CD4-positive, alpha-beta T cell treated with Interleukin-17A for 4 hours (primary cell): ENCODE measurements around the gene ITPA.
A peak's percentile ranks its signal among the peaks of the same experiment; 100 is the strongest.
"Not testable (repeated sequence)": the region's sequence is repeated elsewhere in the genome, so short reads cannot be mapped to it uniquely, and the experiment has no call there.

Experiments used
- DNase-seq: peaks from one replicate; pipeline ENCODE4 v3.0.0-alpha.2; 2020; ENCODE audit warnings: mixed read lengths

The ITPA gene

GRCh38 chr20:3202965-3203314, 6.4 kb upstream of the ITPA start:
- DNase-seq = no peak

GRCh38 chr20:3203315-3204123, 5.8 kb upstream of the ITPA start:
- peak; percentile 33 for DNase-seq

- peak; percentile 94 for DNase-seq
These were observed 5.0 kb upstream of the ITPA start, which contains the start of gene DDRGK1 for GRCh38 chr20:3204124-3204794. DDRGK1 (minus strand) TSS chr20:3204682; CDS start chr20:3204627, 55 bp downstream.

- no peak for DNase-seq
These were observed 477 bp upstream of the ITPA start for GRCh38 chr20:3208786-3209256.

DNA sequence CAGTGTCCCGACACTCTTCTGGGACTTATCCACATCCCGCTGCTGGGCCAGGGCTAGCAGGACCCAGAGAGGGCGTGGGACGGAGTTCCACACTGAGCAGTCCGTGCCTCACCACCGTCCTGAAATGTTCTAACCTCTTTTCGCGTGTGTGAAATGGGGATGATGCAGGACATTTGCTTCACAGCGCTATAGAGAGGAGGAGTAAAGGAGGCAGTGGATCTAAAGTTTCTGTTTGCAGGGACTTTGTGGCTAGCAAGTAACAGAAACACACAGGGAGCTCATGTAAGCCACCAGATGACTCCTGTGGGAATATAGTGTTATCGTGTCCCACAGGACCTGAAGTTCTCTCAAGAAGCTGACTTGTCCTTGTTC, 634 bp downstream of the ITPA start:
- DNase-seq = no peak

DNA sequence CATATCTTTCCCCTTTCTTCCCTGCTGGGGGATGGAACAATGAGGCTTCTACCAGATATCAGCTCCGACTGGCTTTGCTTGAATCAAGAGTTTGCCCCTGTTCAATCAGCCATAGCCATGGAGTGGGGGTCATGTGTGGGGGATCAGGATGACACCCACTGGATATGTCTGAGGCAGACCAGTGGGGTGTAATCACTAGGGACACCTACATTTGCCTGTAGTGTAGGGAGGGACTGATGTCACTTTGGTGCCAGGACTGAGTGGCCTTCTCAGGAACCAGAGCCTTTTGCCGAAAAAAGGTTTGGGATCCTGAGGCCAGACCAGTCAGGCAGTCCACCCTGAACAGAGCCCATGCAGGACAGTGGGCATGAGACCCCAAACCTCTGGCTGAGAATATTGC, 1.0 kb downstream of the ITPA start:
- no peak for DNase-seq

GRCh38 chr20:3213226-3213625, 3.9 kb downstream of the ITPA start:
- no peak for DNase-seq

DNA sequence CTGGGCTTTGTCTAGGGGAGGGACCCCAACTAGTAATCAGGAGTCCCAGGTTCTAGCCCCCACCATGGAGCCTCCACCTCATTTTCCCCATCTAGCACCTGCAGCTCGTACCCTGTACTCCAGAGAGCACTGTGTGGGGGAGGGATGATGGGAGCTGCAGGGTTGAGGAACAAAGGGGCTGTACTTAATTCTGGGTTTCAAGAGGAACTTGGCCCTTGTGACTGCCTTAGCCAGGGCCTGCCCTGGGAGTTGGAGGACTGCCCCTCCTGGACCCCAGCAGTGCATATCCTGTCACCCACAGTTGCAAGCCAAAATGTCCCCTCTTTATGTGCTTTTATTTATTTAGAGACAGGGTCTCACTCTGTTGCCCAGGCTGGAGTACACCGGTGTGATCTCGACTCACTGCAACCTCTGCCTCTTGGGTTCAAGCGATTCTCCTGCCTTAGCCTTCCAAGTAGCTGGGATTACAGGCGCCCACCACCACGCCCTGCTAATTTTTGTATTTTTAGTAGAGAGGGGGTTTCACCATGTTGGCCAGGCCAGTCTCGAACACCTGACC, 6.1 kb downstream of the ITPA start:
- not testable (repeated sequence) for DNase-seq

GRCh38 chr20:3218307-3218988, 9.2 kb downstream of the ITPA start:
- DNase-seq = peak; percentile 80

DNA sequence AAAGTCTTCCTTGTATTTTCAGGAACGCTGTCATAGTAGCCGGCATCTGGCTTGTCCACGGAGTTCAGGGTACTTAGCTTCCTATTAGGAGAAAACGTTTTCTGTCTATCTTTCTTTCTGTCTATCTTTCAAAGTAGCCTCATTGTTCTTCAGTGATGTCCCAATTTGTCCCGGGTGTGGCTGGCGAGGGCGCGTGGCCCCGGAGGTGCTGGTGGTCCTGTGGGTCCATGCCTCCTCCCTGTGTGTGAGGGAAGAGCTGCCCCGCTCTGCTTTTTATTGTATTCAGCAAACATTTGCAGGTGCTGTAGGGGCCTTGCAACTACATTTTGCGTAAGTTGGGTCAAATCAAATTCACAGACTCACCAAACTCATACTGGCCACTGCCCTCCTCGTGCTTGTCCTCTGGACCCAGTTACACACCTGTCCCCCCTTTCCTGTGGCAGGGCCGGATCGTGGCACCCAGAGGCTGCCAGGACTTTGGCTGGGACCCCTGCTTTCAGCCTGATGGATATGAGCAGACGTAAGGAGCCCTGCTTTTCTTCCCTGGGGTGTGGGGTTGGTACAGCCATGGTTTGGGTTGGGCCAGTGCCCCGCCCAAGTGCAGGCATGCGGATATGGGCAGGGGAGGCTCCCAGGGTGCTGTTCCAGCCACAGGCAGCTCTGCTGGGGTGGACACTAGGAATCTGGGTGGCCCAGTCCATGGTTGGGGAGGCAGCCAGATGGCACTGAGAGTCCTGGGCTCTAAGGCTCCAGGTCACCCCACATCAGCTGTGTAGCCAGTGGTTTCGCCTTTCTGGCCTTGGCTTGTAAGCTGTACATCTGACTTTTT, 12.3 kb downstream of the ITPA start:
- no peak for DNase-seq

GRCh38 chr20:3222635-3223600, 13.6 kb downstream of the ITPA start:
- peak; percentile 68 for DNase-seq

DNA sequence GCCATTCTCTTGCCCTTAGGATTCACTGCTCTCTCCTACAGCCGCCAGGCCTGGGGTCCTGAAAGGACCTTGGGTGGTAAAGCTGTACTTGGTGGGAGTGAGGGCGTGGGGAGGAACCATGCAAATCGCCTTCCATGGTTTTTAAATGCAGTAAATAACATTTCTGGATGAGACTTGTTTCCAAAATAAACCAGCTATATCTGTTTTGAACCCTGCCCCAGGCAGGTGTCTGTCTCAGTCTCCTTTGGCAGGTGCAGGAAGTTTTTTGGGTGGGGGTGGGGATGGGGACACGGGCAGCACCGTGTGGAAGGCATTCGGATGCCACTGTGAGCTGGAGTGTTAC, 14.3 kb downstream of the ITPA start:
- DNase-seq = no peak

DNA sequence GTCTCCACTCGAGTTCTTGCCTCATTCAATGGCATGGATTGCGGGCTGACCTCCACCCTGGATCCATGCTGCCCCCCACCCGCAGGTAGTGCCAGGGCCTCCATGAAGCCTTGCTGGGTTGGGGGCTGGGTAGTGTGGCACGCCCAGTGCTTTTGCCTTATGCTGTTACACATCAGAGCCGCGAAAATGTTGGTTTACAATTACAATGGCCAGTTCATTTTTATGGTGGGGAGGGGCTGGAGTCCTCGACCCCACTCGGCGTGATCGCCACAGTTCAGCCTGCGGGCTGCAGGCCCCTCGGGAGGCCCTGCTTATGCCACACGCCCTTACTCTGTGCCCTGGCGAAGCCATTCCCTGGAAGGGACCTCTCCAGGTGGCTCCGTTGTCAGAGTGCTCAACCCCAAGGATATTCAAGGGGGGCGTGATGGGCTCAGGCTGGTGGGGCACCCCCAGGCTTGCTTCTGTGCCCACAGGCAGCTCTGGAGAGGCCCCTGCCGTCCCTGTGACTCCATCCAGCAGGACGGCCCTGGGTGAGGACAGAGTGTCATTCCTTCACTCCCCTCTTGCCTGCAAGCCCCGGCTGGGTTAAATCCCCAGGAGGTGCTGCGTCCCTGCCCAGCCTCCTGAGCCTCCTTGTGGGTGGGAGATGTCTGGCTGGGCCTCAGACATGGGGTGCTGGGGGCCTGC, 14.8 kb downstream of the ITPA start:
- DNase-seq = no peak

DNA sequence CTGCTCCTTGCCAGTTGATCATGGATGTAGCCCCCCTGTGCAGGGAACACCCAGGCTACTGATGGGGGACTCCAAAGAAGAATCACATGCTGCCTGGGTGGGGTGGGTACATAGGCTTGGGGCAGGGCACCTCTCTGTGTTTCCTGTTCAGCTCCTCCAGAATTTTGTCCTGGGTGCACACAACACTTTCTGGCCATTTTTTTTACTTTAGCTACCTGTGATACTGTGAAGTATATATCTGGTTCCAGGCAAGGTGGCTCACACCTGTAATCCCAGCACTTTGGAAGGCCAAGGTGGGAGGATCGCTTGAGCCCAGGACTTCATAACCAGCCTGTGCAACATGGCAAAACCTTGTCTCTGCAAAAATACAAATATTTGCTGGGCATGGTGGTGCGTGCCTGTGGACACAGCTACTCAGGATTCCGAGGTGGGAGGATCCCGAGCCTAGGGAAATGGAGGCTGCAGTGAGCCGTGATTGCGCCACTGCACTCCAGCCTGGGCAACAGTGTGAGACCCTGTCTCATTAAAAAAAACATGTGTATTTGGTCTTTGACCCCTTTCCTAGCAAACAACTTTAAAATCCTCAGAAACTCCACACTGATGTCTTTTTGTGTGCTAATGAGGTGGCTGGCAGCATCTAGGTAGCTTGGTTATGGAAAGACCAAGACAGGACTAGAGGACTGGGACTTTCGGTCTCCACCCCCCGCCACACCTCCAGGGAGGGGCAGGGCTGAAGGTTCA, 15.6 kb downstream of the ITPA start:
- DNase-seq = no peak

GRCh38 chr20:3226093-3226492, 16.8 kb downstream of the ITPA start:
- DNase-seq = no peak

- no peak for DNase-seq
These were observed 17.6 kb downstream of the ITPA start for GRCh38 chr20:3226864-3227263.

GRCh38 chr20:3227506-3227905, 18.2 kb downstream of the ITPA start:
- DNase-seq = no peak

DNA sequence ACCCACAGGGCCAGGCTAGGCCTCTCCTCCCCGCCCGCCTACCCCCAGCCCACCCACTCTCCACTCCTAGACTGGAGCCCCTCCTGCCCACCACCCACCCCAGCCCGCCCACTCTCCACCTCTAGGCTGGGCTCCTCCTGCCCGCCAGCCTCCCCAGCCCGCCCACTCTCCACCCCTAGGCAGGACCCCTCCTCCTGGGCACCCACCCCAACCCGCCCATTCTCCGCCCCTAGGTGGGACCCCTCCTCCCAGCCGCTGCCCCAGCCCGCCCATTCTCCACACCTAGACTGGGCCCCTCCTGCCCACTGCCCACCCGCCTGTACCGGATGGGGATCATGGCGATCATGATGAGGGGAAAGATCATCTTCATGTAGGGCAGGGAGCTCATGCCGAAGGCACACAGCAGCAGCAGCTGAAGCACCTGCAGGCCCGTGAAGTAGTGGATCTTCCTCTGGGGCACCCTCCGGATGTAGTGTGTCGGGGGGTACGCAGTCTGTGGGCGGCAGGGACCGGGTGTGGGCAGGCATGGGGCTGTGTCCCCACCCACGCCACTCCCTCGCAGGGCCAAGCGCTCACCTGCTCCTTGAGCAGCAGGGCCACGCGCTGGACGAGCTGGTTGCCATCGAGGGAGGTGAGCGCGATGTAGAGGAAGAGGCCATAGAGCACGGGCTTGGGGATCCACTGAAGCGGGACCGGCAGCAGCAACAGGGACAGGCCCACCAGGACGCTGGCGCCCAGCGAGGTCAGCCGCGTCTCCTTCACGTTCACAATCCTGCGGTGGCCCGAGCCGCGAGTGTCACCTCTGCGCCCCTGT, 18.8 kb downstream of the ITPA start:
- DNase-seq = no peak

DNA sequence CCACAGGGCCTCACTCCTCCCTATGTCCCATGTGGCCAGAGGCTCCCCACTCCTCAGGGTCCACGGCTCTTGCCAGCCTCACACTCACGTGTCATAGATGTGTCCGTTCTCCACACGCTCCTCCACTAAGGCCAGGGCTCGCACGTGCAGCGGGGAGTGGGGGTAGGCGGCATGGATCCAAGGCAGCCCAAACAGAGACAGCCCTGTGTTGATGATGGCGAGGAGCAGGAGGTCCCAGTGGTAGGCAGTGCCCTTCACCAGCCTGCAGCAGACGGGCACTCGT, 19.4 kb downstream of the ITPA start:
- no peak for DNase-seq
